ENCODE data around the gene PEX19.

PEX19 gene

DNA sequence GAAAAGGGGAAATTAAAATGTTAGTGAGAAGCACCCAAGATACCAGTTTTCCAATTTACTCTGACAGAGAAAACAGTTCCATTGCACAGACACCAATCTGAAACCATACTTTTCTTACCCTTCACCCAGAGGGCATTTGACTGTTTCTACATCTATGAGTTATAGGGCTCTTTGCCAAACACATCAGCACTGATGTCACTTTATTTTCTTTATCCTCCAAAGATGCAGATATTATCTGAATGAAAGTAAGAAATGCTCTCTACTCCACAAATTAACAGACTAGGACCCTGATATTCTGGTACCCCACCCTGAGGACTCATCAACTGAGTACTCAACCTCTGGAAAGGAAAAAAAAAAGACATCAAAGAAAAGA, 24.2 kb upstream of the PEX19 start:
- Histone ChIP-seq H3K9me3 (ENCODE audit: control insufficient read depth, insufficient read depth, low read depth, low read length) (no peaks in the 10 kb centered on the region), H3K36me3 (ENCODE audit: control insufficient read depth in 2 of 2, insufficient read depth in 1 of 2, low read length in 2 of 2) (peaks cover 71 to 95% of the 10 kb centered on the region in 2 experiments), H3K27ac (ENCODE audit: extremely low read depth, low read depth, low read length) (no peak overlapping the region), H3K4me1 (ENCODE audit: control insufficient read depth, insufficient read depth, low read length) (no peaks in the 10 kb centered on the region), H3K4me3 (ENCODE audit: low read depth, low read length) (no peak overlapping the region)
- TF ChIP-seq ZNF140 (tag by site-specific recombination; IDR thresholded peaks at IDR 0.05): no peak
- TF ChIP-seq, protein P1, sequence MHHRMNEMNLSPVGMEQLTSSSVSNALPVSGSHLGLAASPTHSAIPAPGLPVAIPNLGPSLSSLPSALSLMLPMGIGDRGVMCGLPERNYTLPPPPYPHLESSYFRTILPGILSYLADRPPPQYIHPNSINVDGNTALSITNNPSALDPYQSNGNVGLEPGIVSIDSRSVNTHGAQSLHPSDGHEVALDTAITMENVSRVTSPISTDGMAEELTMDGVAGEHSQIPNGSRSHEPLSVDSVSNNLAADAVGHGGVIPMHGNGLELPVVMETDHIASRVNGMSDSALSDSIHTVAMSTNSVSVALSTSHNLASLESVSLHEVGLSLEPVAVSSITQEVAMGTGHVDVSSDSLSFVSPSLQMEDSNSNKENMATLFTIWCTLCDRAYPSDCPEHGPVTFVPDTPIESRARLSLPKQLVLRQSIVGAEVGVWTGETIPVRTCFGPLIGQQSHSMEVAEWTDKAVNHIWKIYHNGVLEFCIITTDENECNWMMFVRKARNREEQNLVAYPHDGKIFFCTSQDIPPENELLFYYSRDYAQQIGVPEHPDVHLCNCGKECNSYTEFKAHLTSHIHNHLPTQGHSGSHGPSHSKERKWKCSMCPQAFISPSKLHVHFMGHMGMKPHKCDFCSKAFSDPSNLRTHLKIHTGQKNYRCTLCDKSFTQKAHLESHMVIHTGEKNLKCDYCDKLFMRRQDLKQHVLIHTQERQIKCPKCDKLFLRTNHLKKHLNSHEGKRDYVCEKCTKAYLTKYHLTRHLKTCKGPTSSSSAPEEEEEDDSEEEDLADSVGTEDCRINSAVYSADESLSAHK (tag by site-specific recombination; IDR thresholded peaks at IDR 0.05): peak; percentile 19; the same call in 1 of the 2 replicates
- ChIA-PET CTCF (interaction anchor here (0.6 to 1.0 kb wide), 2 partner anchors 107 to 232 kb away, joined by 3 to 4 read pairs; no protein-coding TSS in a partner anchor), POLR2A (no interaction called here)

DNA sequence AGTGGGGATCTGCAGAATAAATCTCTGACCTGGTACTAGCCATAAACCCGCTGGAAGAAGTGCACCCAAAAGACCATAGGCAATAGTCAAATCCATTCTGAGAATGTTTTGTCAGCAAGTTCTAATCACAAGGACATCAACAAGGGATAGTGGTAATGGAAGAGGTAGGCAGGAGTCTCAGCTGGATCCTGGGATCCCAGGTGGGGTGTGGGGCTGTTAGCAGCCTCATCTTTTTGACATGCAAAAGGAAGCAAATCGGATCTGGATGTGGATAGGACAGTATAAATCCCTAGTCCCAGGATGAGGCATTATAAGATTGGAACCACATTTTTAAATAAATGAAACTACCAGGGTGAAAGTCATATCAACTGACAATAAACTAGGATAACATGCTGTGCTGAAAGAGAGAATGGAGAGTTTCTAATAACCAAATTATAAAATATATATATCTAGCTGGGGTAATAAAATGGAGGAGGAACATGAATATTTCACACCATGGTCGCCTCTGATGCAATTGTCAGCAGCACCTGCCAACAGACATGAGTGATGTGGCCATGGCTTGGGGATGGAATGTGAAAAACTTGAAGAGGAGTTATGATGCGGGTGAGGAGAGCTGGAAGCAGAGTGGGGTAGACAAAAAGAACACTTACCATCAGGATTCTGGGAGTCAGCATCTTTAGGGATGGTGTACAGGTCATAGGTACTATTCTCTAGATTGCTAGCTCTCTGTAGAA, 23.7 kb upstream of the PEX19 start:
- Histone ChIP-seq H3K4me1 (ENCODE audit: control insufficient read depth, insufficient read depth, low read length) (no peaks in the 10 kb centered on the region), H3K27ac (ENCODE audit: extremely low read depth, low read depth, low read length) (no peak overlapping the region), H3K4me3 (ENCODE audit: low read depth, low read length) (no peak overlapping the region), H3K36me3 (ENCODE audit: control insufficient read depth in 2 of 2, insufficient read depth in 1 of 2, low read length in 2 of 2) (peaks cover 70 to 95% of the 10 kb centered on the region in 2 experiments), H3K9me3 (ENCODE audit: control insufficient read depth, insufficient read depth, low read depth, low read length) (no peaks in the 10 kb centered on the region)
- CTCF ChIA-PET: interaction anchor here (0.6 to 1.0 kb wide), 3 partner anchors 17 to 232 kb away, joined by 3 to 6 read pairs (median 4); no protein-coding TSS in a partner anchor
- POLR2A ChIA-PET: no interaction called here
- TF ChIP-seq, protein P2, sequence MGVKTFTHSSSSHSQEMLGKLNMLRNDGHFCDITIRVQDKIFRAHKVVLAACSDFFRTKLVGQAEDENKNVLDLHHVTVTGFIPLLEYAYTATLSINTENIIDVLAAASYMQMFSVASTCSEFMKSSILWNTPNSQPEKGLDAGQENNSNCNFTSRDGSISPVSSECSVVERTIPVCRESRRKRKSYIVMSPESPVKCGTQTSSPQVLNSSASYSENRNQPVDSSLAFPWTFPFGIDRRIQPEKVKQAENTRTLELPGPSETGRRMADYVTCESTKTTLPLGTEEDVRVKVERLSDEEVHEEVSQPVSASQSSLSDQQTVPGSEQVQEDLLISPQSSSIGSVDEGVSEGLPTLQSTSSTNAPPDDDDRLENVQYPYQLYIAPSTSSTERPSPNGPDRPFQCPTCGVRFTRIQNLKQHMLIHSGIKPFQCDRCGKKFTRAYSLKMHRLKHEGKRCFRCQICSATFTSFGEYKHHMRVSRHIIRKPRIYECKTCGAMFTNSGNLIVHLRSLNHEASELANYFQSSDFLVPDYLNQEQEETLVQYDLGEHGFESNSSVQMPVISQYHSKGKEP (tag by site-specific recombination; IDR thresholded peaks at IDR 0.05): no peak
- TF ChIP-seq SP3 (tag by site-specific recombination; IDR thresholded peaks at IDR 0.05) (no peak), GLI2 (tag by site-specific recombination; IDR thresholded peaks at IDR 0.05; ENCODE audit: borderline replicate concordance, low read depth) (no peak)

DNA sequence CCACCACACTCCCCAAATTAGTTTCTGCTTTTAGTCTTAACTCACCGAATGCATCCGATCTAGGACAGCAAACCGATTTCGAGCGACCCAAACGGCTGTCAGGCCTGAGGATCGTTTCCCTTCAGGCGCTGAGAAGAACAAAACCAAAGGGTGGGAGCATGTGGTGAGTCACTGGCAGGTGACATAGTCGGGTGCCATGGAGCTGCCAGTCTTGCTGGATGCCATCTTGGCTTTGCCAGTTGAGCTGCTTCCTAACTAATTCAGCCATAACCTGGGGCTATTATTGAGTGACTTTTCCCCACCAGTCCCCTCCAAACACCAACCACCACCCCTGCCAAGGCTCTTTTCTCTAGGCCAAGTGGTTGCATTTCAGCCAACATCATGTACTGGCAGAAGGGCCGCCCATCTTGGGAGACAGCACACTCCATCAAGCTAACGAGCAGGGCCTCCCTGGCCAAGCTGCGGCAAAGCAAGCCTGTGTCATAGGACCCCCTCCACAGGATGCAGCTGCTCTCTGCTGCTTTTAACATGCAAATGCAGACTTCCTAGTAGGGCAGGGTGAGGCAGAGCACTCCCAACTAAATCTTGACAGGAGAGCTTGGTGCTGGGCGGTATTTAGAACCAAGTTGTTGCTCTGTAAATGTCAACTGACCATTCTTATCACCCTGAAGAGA, 22.3 kb upstream of the PEX19 start:
- no peak for TF ChIP-seq ZNF837 (tag by site-specific recombination; IDR thresholded peaks at IDR 0.05)
- TF ChIP-seq, protein P3, sequence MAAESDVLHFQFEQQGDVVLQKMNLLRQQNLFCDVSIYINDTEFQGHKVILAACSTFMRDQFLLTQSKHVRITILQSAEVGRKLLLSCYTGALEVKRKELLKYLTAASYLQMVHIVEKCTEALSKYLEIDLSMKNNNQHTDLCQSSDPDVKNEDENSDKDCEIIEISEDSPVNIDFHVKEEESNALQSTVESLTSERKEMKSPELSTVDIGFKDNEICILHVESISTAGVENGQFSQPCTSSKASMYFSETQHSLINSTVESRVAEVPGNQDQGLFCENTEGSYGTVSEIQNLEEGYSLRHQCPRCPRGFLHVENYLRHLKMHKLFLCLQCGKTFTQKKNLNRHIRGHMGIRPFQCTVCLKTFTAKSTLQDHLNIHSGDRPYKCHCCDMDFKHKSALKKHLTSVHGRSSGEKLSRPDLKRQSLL (tag by site-specific recombination; IDR thresholded peaks at IDR 0.05): no peak
- TF ChIP-seq, protein P4, sequence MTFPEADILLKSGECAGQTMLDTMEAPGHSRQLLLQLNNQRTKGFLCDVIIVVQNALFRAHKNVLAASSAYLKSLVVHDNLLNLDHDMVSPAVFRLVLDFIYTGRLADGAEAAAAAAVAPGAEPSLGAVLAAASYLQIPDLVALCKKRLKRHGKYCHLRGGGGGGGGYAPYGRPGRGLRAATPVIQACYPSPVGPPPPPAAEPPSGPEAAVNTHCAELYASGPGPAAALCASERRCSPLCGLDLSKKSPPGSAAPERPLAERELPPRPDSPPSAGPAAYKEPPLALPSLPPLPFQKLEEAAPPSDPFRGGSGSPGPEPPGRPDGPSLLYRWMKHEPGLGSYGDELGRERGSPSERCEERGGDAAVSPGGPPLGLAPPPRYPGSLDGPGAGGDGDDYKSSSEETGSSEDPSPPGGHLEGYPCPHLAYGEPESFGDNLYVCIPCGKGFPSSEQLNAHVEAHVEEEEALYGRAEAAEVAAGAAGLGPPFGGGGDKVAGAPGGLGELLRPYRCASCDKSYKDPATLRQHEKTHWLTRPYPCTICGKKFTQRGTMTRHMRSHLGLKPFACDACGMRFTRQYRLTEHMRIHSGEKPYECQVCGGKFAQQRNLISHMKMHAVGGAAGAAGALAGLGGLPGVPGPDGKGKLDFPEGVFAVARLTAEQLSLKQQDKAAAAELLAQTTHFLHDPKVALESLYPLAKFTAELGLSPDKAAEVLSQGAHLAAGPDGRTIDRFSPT (tag by site-specific recombination; IDR thresholded peaks at IDR 0.05): no peak
- no peak for TF ChIP-seq ZBTB21 (tag by site-specific recombination; IDR thresholded peaks at IDR 0.05)
- TF ChIP-seq ZNF138 (tag by site-specific recombination; IDR thresholded peaks at IDR 0.05; ENCODE audit: borderline replicate concordance): no peak
- TF ChIP-seq ZNF654 (tag by site-specific recombination; IDR thresholded peaks at IDR 0.05; ENCODE audit: low read depth): no peak
- TF ChIP-seq SP7 (tag by site-specific recombination; IDR thresholded peaks at IDR 0.05): no peak
- H3K4me1 ChIP-seq (ENCODE audit: control insufficient read depth, insufficient read depth, low read length): no peaks in the 10 kb centered on the region
- no peak overlapping the region for H3K27ac ChIP-seq (ENCODE audit: extremely low read depth, low read depth, low read length)
- H3K4me3 ChIP-seq (ENCODE audit: low read depth, low read length): no peak overlapping the region
- H3K9me3 ChIP-seq (ENCODE audit: control insufficient read depth, insufficient read depth, low read depth, low read length): no peaks in the 10 kb centered on the region
- ChIA-PET POLR2A (no interaction called here), CTCF (interaction anchor here (0.8 kb wide), 2 partner anchors 16 to 415 kb away, joined by 4 read pairs; no protein-coding TSS in a partner anchor)
- H3K36me3 ChIP-seq (ENCODE audit: control insufficient read depth in 2 of 2, insufficient read depth in 1 of 2, low read length in 2 of 2): peaks cover 69 to 91% of the 10 kb centered on the region in 2 experiments
